LoVo (cell line): ENCODE measurements around the gene MALAT1.
A peak's percentile ranks its signal among the peaks of the same experiment; 100 is the strongest.
"Not testable (repeated sequence)": the region's sequence is repeated elsewhere in the genome, so short reads cannot be mapped to it uniquely, and the experiment has no call there.

ENCODE experiments used
- DNase-seq: peaks from one replicate; pipeline ENCODE4 v3.0.0-alpha.2; 2016; ENCODE audit warnings: low spot score

MALAT1 gene

GRCh38 chr11:65498977-65499712 is at the start of gene MALAT1:
MALAT1 (plus strand) TSS chr11:65499045.
- peak; percentile 94 for DNase-seq

GRCh38 chr11:65451301-65451700 is 47.5 kb upstream of the MALAT1 start:
- DNase-seq: not testable (repeated sequence)

- not testable (repeated sequence) for DNase-seq
These were observed 46.6 kb upstream of the MALAT1 start for GRCh38 chr11:65452259-65452658.

GRCh38 chr11:65452806-65453490 is 45.9 kb upstream of the MALAT1 start:
- DNase-seq: no peak

- no peak for DNase-seq
These were observed 44.5 kb upstream of the MALAT1 start for GRCh38 chr11:65454311-65454695.

- DNase-seq: peak; percentile 87
These were observed 44.0 kb upstream of the MALAT1 start for GRCh38 chr11:65454696-65455456.

GRCh38 chr11:65456418-65456817 is 42.4 kb upstream of the MALAT1 start:
- no peak for DNase-seq

- DNase-seq: no peak
These were observed 39.3 kb upstream of the MALAT1 start for GRCh38 chr11:65459552-65459951.

GRCh38 chr11:65465471-65465870 is 33.4 kb upstream of the MALAT1 start:
- DNase-seq: not testable (repeated sequence)

- not testable (repeated sequence) for DNase-seq
These were observed 31.5 kb upstream of the MALAT1 start for GRCh38 chr11:65467306-65467705.

GRCh38 chr11:65468874-65469333 is 29.9 kb upstream of the MALAT1 start:
- no peak for DNase-seq

- DNase-seq: no peak
These were observed 28.3 kb upstream of the MALAT1 start for GRCh38 chr11:65470433-65471049.

GRCh38 chr11:65471447-65471891 is 27.4 kb upstream of the MALAT1 start:
- no peak for DNase-seq

- DNase-seq: not testable (repeated sequence)
These were observed 26.1 kb upstream of the MALAT1 start for GRCh38 chr11:65472588-65473277.

- no peak for DNase-seq
These were observed 25.5 kb upstream of the MALAT1 start for GRCh38 chr11:65473278-65473860.

- DNase-seq: peak; percentile 46
These were observed 24.0 kb upstream of the MALAT1 start for GRCh38 chr11:65474864-65475263.

- DNase-seq: peak; percentile 65
These were observed 22.2 kb upstream of the MALAT1 start for GRCh38 chr11:65476632-65477148.

GRCh38 chr11:65477149-65477965 is 21.5 kb upstream of the MALAT1 start:
- DNase-seq: peak; percentile 96

- no peak for DNase-seq
These were observed 20.3 kb upstream of the MALAT1 start for GRCh38 chr11:65478388-65479183.
